SK-N-SH (cell line): ENCODE data around the gene SHLD1. TPM values are rescaled to one million over a fixed set of nuclear protein-coding genes. Genes with fewer than 3 reads are reported as not detected.

Experiments used
- CTCF ChIA-PET: fragments of 300-600, 350-600 bp; formaldehyde crosslinking; extraction: SDS; loops from one replicate; lab custom pipeline; 2021; lab: Yijun Ruan, JAX
- POLR2A ChIA-PET: fragments of 350-600 bp; sonication (Branson Sonifier 250); formaldehyde crosslinking; extraction: SDS; loops from one replicate; lab custom pipeline; 2020; ENCODE audit warnings: antibody characterized with exemption, inconsistent platforms; lab: Yijun Ruan, JAX
- DNase-seq: peaks from one replicate; pipeline ENCODE4 v3.0.0; 2012
- H2AFZ ChIP-seq: fragments of 200-600 bp; sonication (generic); 2 replicates; pipeline ENCODE4 v1.8.1; 2016; ENCODE audit warnings: antibody characterized with exemption, mild to moderate bottlenecking, low read depth
- H3F3A ChIP-seq: fragments of 200-600 bp; sonication (generic); replicated peaks from 2 replicates; pipeline ENCODE3; 2016; ENCODE audit warnings: antibody characterized with exemption, mild to moderate bottlenecking; ENCODE audit not compliant: insufficient read depth
- H3K27ac ChIP-seq, 2 experiments: fragments of 200-500 bp in 1 of 2; fragments of 200-600 bp in 1 of 2; sonication (Bioruptor generic) in 1 of 2; sonication (generic), shearing (Covaris generic) in 1 of 2; 2 replicates each; pipeline versions ENCODE4 v1.5.1 to v1.6.1; 2014 to 2016; ENCODE audit warnings: low read depth in 2 of 2, inconsistent platforms in 1 of 2, low read length in 1 of 2, mild to moderate bottlenecking in 1 of 2, mixed read lengths in 1 of 2
- H3K27me3 ChIP-seq: fragments of 200-600 bp; sonication (generic), shearing (Covaris generic); 2 replicates; pipeline ENCODE4 v1.6.1; 2016; ENCODE audit warnings: mixed run types; ENCODE audit not compliant: insufficient read depth
- H3K36me3 ChIP-seq, 2 experiments: fragments of 200-500 bp in 1 of 2; fragments of 200-600 bp in 1 of 2; sonication (Bioruptor generic) in 1 of 2; sonication (generic) in 1 of 2; replicated peaks in 1 of 2; 2 replicates each; pipeline versions ENCODE3 to v1.5.1; 2014 to 2016; ENCODE audit warnings: low read length in 1 of 2, mild to moderate bottlenecking in 1 of 2; ENCODE audit not compliant: insufficient read depth in 2 of 2, control insufficient read depth in 1 of 2
- H3K4me1 ChIP-seq, 2 experiments: fragments of 200-500 bp in 1 of 2; fragments of 200-600 bp in 1 of 2; sonication (Bioruptor generic) in 1 of 2; sonication (generic), shearing (Covaris generic) in 1 of 2; 2 replicates each; pipeline versions ENCODE4 v1.5.1 to v1.6.1; 2014 to 2016; ENCODE audit warnings: low read depth in 1 of 2, low read length in 1 of 2, mixed run types in 1 of 2; ENCODE audit not compliant: insufficient read depth in 2 of 2, control insufficient read depth in 1 of 2
- H3K4me2 ChIP-seq: fragments of 200-600 bp; sonication (generic), shearing (Covaris generic); 2 replicates; pipeline ENCODE4 v1.6.1; 2017; ENCODE audit warnings: mixed run types
- H3K4me3 ChIP-seq, 2 experiments: fragments of 200-500 bp in 1 of 2; fragments of 200-600 bp in 1 of 2; sonication (Bioruptor generic) in 1 of 2; sonication (generic), shearing (Covaris generic) in 1 of 2; 2 replicates each; pipeline versions ENCODE4 v1.5.1 to v1.8.1; 2014 to 2016; ENCODE audit warnings: low read depth in 2 of 2, inconsistent platforms in 1 of 2, low read length in 1 of 2, mild to moderate bottlenecking in 1 of 2, mixed read lengths in 1 of 2, moderate library complexity in 1 of 2
- H3K79me2 ChIP-seq: fragments of 200-600 bp; sonication (generic); 2 replicates; pipeline ENCODE4 v1.8.1; 2017; ENCODE audit warnings: mild to moderate bottlenecking; ENCODE audit not compliant: insufficient read depth
- H3K9ac ChIP-seq: fragments of 200-600 bp; sonication (generic); 2 replicates; pipeline ENCODE4 v1.6.1; 2017; ENCODE audit warnings: mixed run types
- H3K9me2 ChIP-seq: fragments of 200-600 bp; sonication (generic); 2 replicates; pipeline ENCODE4 v1.6.1; 2017; ENCODE audit warnings: mixed run types
- H3K9me3 ChIP-seq: fragments of 200-600 bp; sonication (generic); 2 replicates; pipeline ENCODE4 v1.6.1; 2017; ENCODE audit warnings: mixed run types, mild to moderate bottlenecking, moderate library complexity
- H4K20me1 ChIP-seq: fragments of 200-600 bp; sonication (generic); 2 replicates; pipeline ENCODE4 v1.6.1; 2017; ENCODE audit warnings: mild to moderate bottlenecking, mixed run types; ENCODE audit not compliant: insufficient read depth
- CHD2 ChIP-seq: fragments of 150-350 bp; IDR thresholded peaks from 2 replicates; pipeline ENCODE4 v1.6.1; 2018; ENCODE audit warnings: low read length; ENCODE audit not compliant: partially characterized antibody
- CTCF ChIP-seq: fragments of 200-600 bp; sonication (generic); IDR thresholded peaks from 2 replicates; pipeline ENCODE4 v1.6.1; 2017; ENCODE audit warnings: antibody characterized with exemption, mild to moderate bottlenecking, moderate library complexity
- EZH2phosphoT487 ChIP-seq: fragments of 200-600 bp; sonication (generic); IDR thresholded peaks from 2 replicates; pipeline ENCODE4 v1.6.1; 2017; ENCODE audit warnings: low read depth, mixed run types, mild to moderate bottlenecking, antibody characterized with exemption, moderate library complexity, borderline replicate concordance
- FOSL2 ChIP-seq: IDR thresholded peaks from 2 replicates; pipeline ENCODE4 v1.4.0; 2012; ENCODE audit warnings: low read depth, mild to moderate bottlenecking, moderate library complexity, borderline replicate concordance
- GATA2 ChIP-seq: sonication (generic); formaldehyde crosslinking; IDR thresholded peaks from 2 replicates; pipeline ENCODE4 v1.5.0; 2020; ENCODE audit warnings: mild to moderate bottlenecking, missing genetic modification reagents
- POLR2AphosphoS5 ChIP-seq: IDR thresholded peaks from 2 replicates; pipeline ENCODE4 v1.6.1; 2012; ENCODE audit warnings: low read depth, low read length
- RAD21 ChIP-seq: IDR thresholded peaks from 2 replicates; pipeline ENCODE4 v1.6.1; 2012; ENCODE audit warnings: mild to moderate bottlenecking, low read length
- REST ChIP-seq: IDR thresholded peaks from 2 replicates; pipeline ENCODE4 v1.6.1; 2012; ENCODE audit warnings: mild to moderate bottlenecking, low read depth, low read length, moderate library complexity
- SIN3A ChIP-seq: IDR thresholded peaks from 2 replicates; pipeline ENCODE4 v1.6.1; 2012; ENCODE audit warnings: low read depth, mild to moderate bottlenecking, low read length, moderate library complexity, borderline replicate concordance
- SMC3 ChIP-seq: IDR thresholded peaks from 2 replicates; pipeline ENCODE4 v1.6.1; 2012; ENCODE audit warnings: low read depth, low read length, improper control_type of control experiment
- TCF12 ChIP-seq: IDR thresholded peaks from 2 replicates; pipeline ENCODE4 v1.4.0; 2012
- TEAD4 ChIP-seq: IDR thresholded peaks from 2 replicates; pipeline ENCODE4 v1.4.0; 2012; ENCODE audit warnings: mild to moderate bottlenecking, borderline replicate concordance; ENCODE audit not compliant: insufficient read depth
- USF2 ChIP-seq: fragments of 150-350 bp; IDR thresholded peaks from 2 replicates; pipeline ENCODE4 v1.6.1; 2017; ENCODE audit warnings: antibody characterized with exemption, low read length, low read depth, borderline replicate concordance
- YY1 ChIP-seq: IDR thresholded peaks from 2 replicates; pipeline ENCODE4 v1.4.0; 2012; ENCODE audit warnings: low read depth, mild to moderate bottlenecking
- WGBS: methylation state at CpG from one replicate; pipeline ENCODE4 v1.1.6; 2017; ENCODE audit warnings: low lambda C conversion rate; 5-methylcytosine and 5-hydroxymethylcytosine counted together
- polyA plus RNA-seq, 3 experiments: library from polyadenylated mRNA; depleted of rRNA; stranded (reverse); fragments of >200 nt; gene quantifications; 2 replicates each; pipeline ENCODE4 v1.2.3, GENCODE V29; 2012
- TF ChIP-seq, protein P1 (sequence below): IDR thresholded peaks from 2 replicates; pipeline ENCODE4; 2012
- TF ChIP-seq, protein P2 (sequence below): IDR thresholded peaks from 2 replicates; pipeline ENCODE4 v1.4.0; 2012; ENCODE audit warnings: low read depth, borderline replicate concordance

The SHLD1 gene
- polyA plus RNA-seq, 1 of the 3 experiments (the other 2 are of a cell fraction): 4.5 TPM

DNA sequence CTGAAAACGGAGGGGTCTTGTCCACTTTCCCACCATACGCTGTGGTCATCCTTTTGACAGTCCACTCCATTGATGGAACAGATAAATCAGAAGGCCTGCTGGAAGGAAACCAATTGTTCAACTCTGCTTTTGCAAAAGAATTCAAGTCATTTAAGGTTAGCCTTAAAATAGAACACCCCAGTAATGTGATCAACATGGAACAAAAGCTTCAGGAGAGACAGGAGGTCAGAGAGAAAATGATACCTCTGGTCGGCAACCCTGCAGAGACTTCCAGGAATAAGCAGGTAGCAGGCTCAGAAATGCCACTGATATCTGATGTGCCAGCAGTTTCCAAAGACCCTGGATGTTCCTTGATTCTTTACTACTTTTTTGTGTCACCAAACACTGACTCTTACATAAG is 39.6 kb upstream of the SHLD1 start:
- Histone ChIP-seq H3K4me2 (no peak overlapping the region), H3K9ac (no peak overlapping the region), H3K9me3 (no peaks in the 10 kb centered on the region), H3K36me3 (no peaks in the 10 kb centered on the region), H4K20me1 (no peaks in the 10 kb centered on the region), H3K27me3 (no peaks in the 10 kb centered on the region; the same call in 1 of the 2 replicates), H3K79me2 (no peaks in the 10 kb centered on the region), H2AFZ (no peak overlapping the region), H3K4me3 (no peak overlapping the region), H3K4me1 (no peaks in the 10 kb centered on the region), H3K27ac (no peak overlapping the region), H3F3A (no peaks in the 10 kb centered on the region), H3K9me2 (no peaks in the 10 kb centered on the region)
- ChIA-PET CTCF (no interaction called here), POLR2A (no interaction called here)
- 36% methylated on average over 3 of the region's 3 CpGs for WGBS
- TF ChIP-seq, protein P1, sequence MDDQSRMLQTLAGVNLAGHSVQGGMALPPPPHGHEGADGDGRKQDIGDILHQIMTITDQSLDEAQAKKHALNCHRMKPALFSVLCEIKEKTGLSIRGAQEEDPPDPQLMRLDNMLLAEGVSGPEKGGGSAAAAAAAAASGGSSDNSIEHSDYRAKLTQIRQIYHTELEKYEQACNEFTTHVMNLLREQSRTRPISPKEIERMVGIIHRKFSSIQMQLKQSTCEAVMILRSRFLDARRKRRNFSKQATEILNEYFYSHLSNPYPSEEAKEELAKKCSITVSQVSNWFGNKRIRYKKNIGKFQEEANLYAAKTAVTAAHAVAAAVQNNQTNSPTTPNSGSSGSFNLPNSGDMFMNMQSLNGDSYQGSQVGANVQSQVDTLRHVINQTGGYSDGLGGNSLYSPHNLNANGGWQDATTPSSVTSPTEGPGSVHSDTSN: no peak
- no peak for TF ChIP-seq RAD21
- TF ChIP-seq, protein P2, sequence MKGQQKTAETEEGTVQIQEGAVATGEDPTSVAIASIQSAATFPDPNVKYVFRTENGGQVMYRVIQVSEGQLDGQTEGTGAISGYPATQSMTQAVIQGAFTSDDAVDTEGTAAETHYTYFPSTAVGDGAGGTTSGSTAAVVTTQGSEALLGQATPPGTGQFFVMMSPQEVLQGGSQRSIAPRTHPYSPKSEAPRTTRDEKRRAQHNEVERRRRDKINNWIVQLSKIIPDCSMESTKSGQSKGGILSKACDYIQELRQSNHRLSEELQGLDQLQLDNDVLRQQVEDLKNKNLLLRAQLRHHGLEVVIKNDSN: no peak
- no peak for TF ChIP-seq CTCF
- no peak for TF ChIP-seq TEAD4
- no peak for TF ChIP-seq FOSL2
- TF ChIP-seq POLR2AphosphoS5: no peak
- no peak for TF ChIP-seq CHD2
- no peak for TF ChIP-seq TCF12
- TF ChIP-seq SIN3A: no peak
- TF ChIP-seq GATA2 (CRISPR knock-in tag): no peak
- TF ChIP-seq SMC3: no peak
- TF ChIP-seq EZH2phosphoT487: no peak
- TF ChIP-seq YY1: no peak
- TF ChIP-seq REST: no peak
- TF ChIP-seq USF2: no peak
- DNase-seq: no peak
